ENCODE data around the gene HYAL3. TPM values are rescaled to one million over a fixed set of nuclear protein-coding genes. Genes with fewer than 3 reads are reported as not detected.

Gene HYAL3
- total RNA-seq, 5 donors from 2014 or later (not counting 1 experiment from before 2014, with no cell fraction given) = 2.6 to 6.2 (median 3.9) TPM

- ATAC-seq (replicated peaks in 1 of 4) (no peak), DNase-seq (no peak)
- Mint-ChIP-seq H3K36me3 (no peaks in the 10 kb centered on the region), H3K9me3 (no peaks in the 10 kb centered on the region), H3K4me1 (peaks cover 23 to 56% (median 36%) of the 10 kb centered on the region in 3 donors), H3K4me3 (peak overlapping the region in 1 of 3 donors; percentile 86), H3K27ac (no peak overlapping the region), H3K27me3 (no peaks in the 10 kb centered on the region)
- peaks cover 6 to 67% of the 10 kb centered on the region in 2 experiments for H3K4me1 ChIP-seq (ENCODE audit: control insufficient read depth in 1 of 2, extremely low read depth in 1 of 2, insufficient read depth in 2 of 2, low read length in 2 of 2)
- no peaks in the 10 kb centered on the region for H3K9me3 ChIP-seq
- 67% methylated on average over 10 of the region's 14 CpGs for WGBS (ENCODE audit: insufficient coverage)
- CTCF ChIA-PET = interaction anchor here (0.6 to 1.0 kb wide), 4 partner anchors 15 to 116 kb away, joined by 3 to 5 read pairs (median 4); partner anchors contain the start of genes HYAL3 (in 1 of the 2) and NAA80 (in 1 of the 2)
- peaks cover 0 to 6% of the 10 kb centered on the region in 2 donors for H3K36me3 ChIP-seq (ENCODE audit: control insufficient read depth in 2 of 2, extremely low read depth in 1 of 2, insufficient read depth in 1 of 2, low read length in 1 of 2)
- POLR2A ChIA-PET = no interaction called here
- peak overlapping the region; percentile 80 to 84 for H3K4me3 ChIP-seq (ENCODE audit: control insufficient read depth in 1 of 2, extremely low read depth in 1 of 2, low read length in 1 of 2)
- H3K27ac ChIP-seq (ENCODE audit: low read length) = peak overlapping the region; percentile 25
- no peaks in the 10 kb centered on the region for H3K27me3 ChIP-seq (replicated peaks in 1 of 2; ENCODE audit: control insufficient read depth in 2 of 2, extremely low read depth in 1 of 2, insufficient read depth in 2 of 2, low read length in 1 of 2)
These were observed 22.8 kb upstream of the HYAL3 start for GRCh38 chr3:50322115-50322385.

GRCh38 chr3:50321336-50322114 lies 22.3 kb upstream of the HYAL3 start:
- H3K4me3 ChIP-seq (ENCODE audit: control insufficient read depth in 1 of 2, extremely low read depth in 1 of 2, low read length in 1 of 2) = peak overlapping the region; percentile 80 to 84
- DNase-seq (peak; percentile 59 to 85 (median 75)), ATAC-seq (replicated peaks in 1 of 4) (peak; percentile 77 to 84 (median 80))
- no peaks in the 10 kb centered on the region for H3K9me3 ChIP-seq
- H3K27me3 Mint-ChIP-seq = no peaks in the 10 kb centered on the region
- ChIA-PET POLR2A (interaction anchor here in 1 of 2 donors (0.6 kb wide), 1 partner anchor 22 kb away, joined by 13 read pairs; no protein-coding TSS in a partner anchor), CTCF (interaction anchor here (0.6 to 1.0 kb wide), 5 partner anchors 15 to 295 kb away, joined by 3 to 5 read pairs (median 4); partner anchors contain the start of genes HYAL3 (in 1 of the 2) and NAA80 (in 1 of the 2))
- WGBS (ENCODE audit: insufficient coverage) = 3% methylated on average over 50 of the region's 59 CpGs
- H3K27ac Mint-ChIP-seq = peak overlapping the region; percentile 91 to 96
- H3K27ac ChIP-seq (ENCODE audit: low read length) = peak overlapping the region; percentile 90
- H3K36me3 ChIP-seq (ENCODE audit: control insufficient read depth in 2 of 2, extremely low read depth in 1 of 2, insufficient read depth in 1 of 2, low read length in 1 of 2) = peaks cover 0 to 6% of the 10 kb centered on the region in 2 donors
- H3K36me3 Mint-ChIP-seq = no peaks in the 10 kb centered on the region
- H3K4me1 ChIP-seq (ENCODE audit: control insufficient read depth in 1 of 2, extremely low read depth in 1 of 2, insufficient read depth in 2 of 2, low read length in 2 of 2) = peaks cover 6 to 67% of the 10 kb centered on the region in 2 experiments
- H3K4me3 Mint-ChIP-seq = peak overlapping the region; percentile 80 to 86 (median 80)
- H3K9me3 Mint-ChIP-seq = no peaks in the 10 kb centered on the region
- H3K27me3 ChIP-seq (replicated peaks in 1 of 2; ENCODE audit: control insufficient read depth in 2 of 2, extremely low read depth in 1 of 2, insufficient read depth in 2 of 2, low read length in 1 of 2) = no peaks in the 10 kb centered on the region
- H3K4me1 Mint-ChIP-seq = peaks cover 28 to 57% (median 38%) of the 10 kb centered on the region in 3 donors

- CTCF ChIA-PET = interaction anchor here (0.6 to 1.0 kb wide), 5 partner anchors 16 to 295 kb away, joined by 3 to 5 read pairs (median 4); partner anchors contain the start of genes HYAL3 (in 1 of the 2) and NAA80 (in 1 of the 2)
- Mint-ChIP-seq H3K27me3 (no peaks in the 10 kb centered on the region), H3K27ac (peak overlapping the region; percentile 73 to 90), H3K4me3 (peak overlapping the region; percentile 82 to 90 (median 86)), H3K4me1 (peaks cover 34 to 57% (median 39%) of the 10 kb centered on the region in 3 donors), H3K36me3 (no peaks in the 10 kb centered on the region), H3K9me3 (no peaks in the 10 kb centered on the region)
- peak overlapping the region; percentile 35 for H3K27ac ChIP-seq (ENCODE audit: low read length)
- peaks cover 6 to 73% of the 10 kb centered on the region in 2 experiments for H3K4me1 ChIP-seq (ENCODE audit: control insufficient read depth in 1 of 2, extremely low read depth in 1 of 2, insufficient read depth in 2 of 2, low read length in 2 of 2)
- POLR2A ChIA-PET = interaction anchor here in 1 of 2 donors (0.6 kb wide), 1 partner anchor 21 kb away, joined by 13 read pairs; no protein-coding TSS in a partner anchor
- peak overlapping the region; percentile 80 to 84 for H3K4me3 ChIP-seq (ENCODE audit: control insufficient read depth in 1 of 2, extremely low read depth in 1 of 2, low read length in 1 of 2)
- WGBS (ENCODE audit: insufficient coverage) = 1% methylated on average over 34 of the region's 45 CpGs
- no peaks in the 10 kb centered on the region for H3K9me3 ChIP-seq
- ATAC-seq (replicated peaks in 1 of 4) (peak; percentile 59 to 65 (median 62)), DNase-seq (peak in 9 of 35 experiments; percentile 28 to 70 (median 38))
- H3K27me3 ChIP-seq (replicated peaks in 1 of 2; ENCODE audit: control insufficient read depth in 2 of 2, extremely low read depth in 1 of 2, insufficient read depth in 2 of 2, low read length in 1 of 2) = no peaks in the 10 kb centered on the region
- H3K36me3 ChIP-seq (ENCODE audit: control insufficient read depth in 2 of 2, extremely low read depth in 1 of 2, insufficient read depth in 1 of 2, low read length in 1 of 2) = peaks cover 0 to 3% of the 10 kb centered on the region in 2 donors
These were observed 21.7 kb upstream of the HYAL3 start for GRCh38 chr3:50320853-50321335.

GRCh38 chr3:50319894-50320625 lies 20.9 kb upstream of the HYAL3 start:
- no peaks in the 10 kb centered on the region for H3K9me3 ChIP-seq
- ChIA-PET CTCF (no interaction called here), POLR2A (no interaction called here)
- WGBS (ENCODE audit: insufficient coverage) = 96% methylated on average over 23 of the region's 29 CpGs
- DNase-seq (no peak), ATAC-seq (replicated peaks in 1 of 4) (no peak)
- no peaks in the 10 kb centered on the region for H3K27me3 ChIP-seq (replicated peaks in 1 of 2; ENCODE audit: control insufficient read depth in 2 of 2, extremely low read depth in 1 of 2, insufficient read depth in 2 of 2, low read length in 1 of 2)
- no peaks in the 10 kb centered on the region for H3K27me3 Mint-ChIP-seq
- no peaks in the 10 kb centered on the region for H3K36me3 Mint-ChIP-seq
- peak overlapping the region; percentile 80 to 84 for H3K4me3 ChIP-seq (ENCODE audit: control insufficient read depth in 1 of 2, extremely low read depth in 1 of 2, low read length in 1 of 2)
- H3K4me1 Mint-ChIP-seq = peaks cover 31 to 60% (median 42%) of the 10 kb centered on the region in 3 donors
- H3K4me3 Mint-ChIP-seq = peak overlapping the region; percentile 82 to 90 (median 86)
- H3K27ac Mint-ChIP-seq = peak overlapping the region in 1 of 2 donors; percentile 90
- no peak overlapping the region for H3K27ac ChIP-seq (ENCODE audit: low read length)
- H3K4me1 ChIP-seq (ENCODE audit: control insufficient read depth in 1 of 2, extremely low read depth in 1 of 2, insufficient read depth in 2 of 2, low read length in 2 of 2) = peaks cover 6 to 77% of the 10 kb centered on the region in 2 experiments
- H3K9me3 Mint-ChIP-seq = no peaks in the 10 kb centered on the region
- no peaks in the 10 kb centered on the region for H3K36me3 ChIP-seq (ENCODE audit: control insufficient read depth in 2 of 2, extremely low read depth in 1 of 2, insufficient read depth in 1 of 2, low read length in 1 of 2)

DNA sequence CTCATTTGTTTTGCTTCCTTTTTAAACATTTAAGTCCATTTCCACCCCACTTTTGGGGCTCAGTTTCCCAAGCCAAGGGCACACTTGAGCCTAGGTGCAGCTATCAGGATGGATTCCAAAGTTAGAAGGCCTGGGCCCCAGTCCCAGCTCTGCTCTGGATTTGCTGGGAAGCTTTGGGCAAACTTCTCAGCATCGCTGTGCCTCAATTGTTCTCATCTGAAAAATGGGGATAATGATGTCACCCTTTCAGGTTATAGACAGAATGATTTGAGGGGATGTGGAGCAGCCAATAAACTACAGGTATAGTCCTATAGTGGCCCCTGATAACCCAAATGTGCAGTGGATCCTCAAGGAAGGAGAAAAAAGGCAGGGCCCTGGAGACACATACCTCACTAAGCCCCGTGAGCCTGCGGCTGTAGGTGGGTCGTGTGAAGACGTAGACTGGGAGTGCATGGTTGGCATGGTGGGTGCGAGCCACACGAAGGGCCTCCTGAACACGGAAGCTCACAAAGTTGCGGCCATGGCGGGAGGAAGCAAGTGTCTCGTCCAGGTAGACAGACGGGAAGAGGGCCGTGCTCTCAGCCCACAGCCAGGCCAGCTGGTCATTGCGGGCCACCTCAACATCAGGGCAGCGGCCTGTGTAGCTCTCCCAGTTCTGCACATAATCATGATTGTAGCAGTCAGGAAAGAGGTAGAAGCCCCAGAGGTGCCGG lies 20.1 kb upstream of the HYAL3 start:
- H3K36me3 ChIP-seq (ENCODE audit: control insufficient read depth in 2 of 2, extremely low read depth in 1 of 2, insufficient read depth in 1 of 2, low read length in 1 of 2) = no peaks in the 10 kb centered on the region
- no peak for ATAC-seq (replicated peaks in 1 of 4)
- no peak overlapping the region for H3K4me3 ChIP-seq (ENCODE audit: control insufficient read depth in 1 of 2, extremely low read depth in 1 of 2, low read length in 1 of 2)
- no peaks in the 10 kb centered on the region for H3K27me3 Mint-ChIP-seq
- no peak for DNase-seq
- no peaks in the 10 kb centered on the region for H3K9me3 ChIP-seq
- no peak overlapping the region for H3K27ac ChIP-seq (ENCODE audit: low read length)
- H3K27ac Mint-ChIP-seq = no peak overlapping the region
- H3K4me1 Mint-ChIP-seq = peaks cover 26 to 55% (median 37%) of the 10 kb centered on the region in 3 donors
- ChIA-PET CTCF (no interaction called here), POLR2A (interaction anchor here in 1 of 2 donors (0.5 kb wide), 1 partner anchor 9 kb away, joined by 5 read pairs; no protein-coding TSS in a partner anchor)
- peaks cover 6 to 73% of the 10 kb centered on the region in 2 experiments for H3K4me1 ChIP-seq (ENCODE audit: control insufficient read depth in 1 of 2, extremely low read depth in 1 of 2, insufficient read depth in 2 of 2, low read length in 2 of 2)
- WGBS (ENCODE audit: insufficient coverage) = 100% methylated on average over 4 of the region's 16 CpGs
- H3K9me3 Mint-ChIP-seq = no peaks in the 10 kb centered on the region
- H3K36me3 Mint-ChIP-seq = no peaks in the 10 kb centered on the region
- H3K4me3 Mint-ChIP-seq = peak overlapping the region in 2 of 3 donors; percentile 86 to 90
- H3K27me3 ChIP-seq (replicated peaks in 1 of 2; ENCODE audit: control insufficient read depth in 2 of 2, extremely low read depth in 1 of 2, insufficient read depth in 2 of 2, low read length in 1 of 2) = no peaks in the 10 kb centered on the region
